ENCODE measurements around the gene KCNQ1OT1.

Gene KCNQ1OT1

GRCh38 chr11:2563213-2564007 lies 136.4 kb downstream of the KCNQ1OT1 start:
- no peak for FAIRE-seq
- DNase-seq (ENCODE audit: insufficient read length, low spot score): no peak

- no peak for FAIRE-seq
- DNase-seq (ENCODE audit: insufficient read length, low spot score): no peak
Observed at GRCh38 chr11:2562890-2563212, 136.9 kb downstream of the KCNQ1OT1 start.

DNA sequence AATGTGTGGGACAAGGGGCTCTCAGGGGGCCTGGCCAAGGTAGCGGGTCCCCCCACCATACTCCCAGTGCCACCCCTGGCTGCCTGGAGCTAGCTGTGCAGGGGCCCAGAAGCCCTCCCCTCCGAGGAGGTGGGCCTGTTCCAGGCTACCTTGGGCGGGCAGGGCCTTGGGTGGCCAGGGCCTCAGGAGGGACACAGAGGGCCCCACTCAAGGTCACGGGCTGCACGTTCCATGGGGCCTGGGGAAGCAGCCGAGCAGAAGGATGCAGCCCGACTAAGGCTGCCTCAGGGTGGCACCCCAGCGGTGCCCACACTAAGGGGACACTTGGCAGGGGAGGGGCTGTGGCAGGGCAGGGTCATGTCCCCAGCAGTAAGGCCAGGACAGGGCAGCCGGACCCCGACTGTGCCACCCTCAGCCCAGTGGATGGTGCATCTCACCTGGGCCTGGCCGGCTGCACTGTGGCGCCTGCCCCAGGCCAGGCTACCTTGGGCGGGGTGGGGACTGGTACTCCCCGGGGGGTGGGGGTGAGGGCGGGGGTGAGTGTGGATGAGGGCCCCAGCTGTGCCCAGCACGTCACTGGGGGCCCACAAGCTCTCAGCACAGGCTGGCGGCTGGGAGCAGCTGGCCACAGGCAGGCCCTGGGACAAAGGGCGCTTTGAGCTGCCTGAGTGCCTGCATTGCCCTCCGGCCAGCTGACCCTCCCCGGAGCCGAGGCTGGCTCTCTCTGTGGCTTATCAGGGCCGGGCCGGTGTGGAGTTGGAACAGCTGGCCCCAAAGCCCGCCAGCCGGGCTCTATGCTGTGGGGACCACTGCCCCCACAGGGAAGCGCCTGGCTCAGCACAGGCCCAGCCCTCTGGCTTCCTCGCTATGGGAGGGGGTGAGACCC lies 137.9 kb downstream of the KCNQ1OT1 start:
- DNase-seq (ENCODE audit: insufficient read length, low spot score) (no peak), FAIRE-seq (no peak)

DNA sequence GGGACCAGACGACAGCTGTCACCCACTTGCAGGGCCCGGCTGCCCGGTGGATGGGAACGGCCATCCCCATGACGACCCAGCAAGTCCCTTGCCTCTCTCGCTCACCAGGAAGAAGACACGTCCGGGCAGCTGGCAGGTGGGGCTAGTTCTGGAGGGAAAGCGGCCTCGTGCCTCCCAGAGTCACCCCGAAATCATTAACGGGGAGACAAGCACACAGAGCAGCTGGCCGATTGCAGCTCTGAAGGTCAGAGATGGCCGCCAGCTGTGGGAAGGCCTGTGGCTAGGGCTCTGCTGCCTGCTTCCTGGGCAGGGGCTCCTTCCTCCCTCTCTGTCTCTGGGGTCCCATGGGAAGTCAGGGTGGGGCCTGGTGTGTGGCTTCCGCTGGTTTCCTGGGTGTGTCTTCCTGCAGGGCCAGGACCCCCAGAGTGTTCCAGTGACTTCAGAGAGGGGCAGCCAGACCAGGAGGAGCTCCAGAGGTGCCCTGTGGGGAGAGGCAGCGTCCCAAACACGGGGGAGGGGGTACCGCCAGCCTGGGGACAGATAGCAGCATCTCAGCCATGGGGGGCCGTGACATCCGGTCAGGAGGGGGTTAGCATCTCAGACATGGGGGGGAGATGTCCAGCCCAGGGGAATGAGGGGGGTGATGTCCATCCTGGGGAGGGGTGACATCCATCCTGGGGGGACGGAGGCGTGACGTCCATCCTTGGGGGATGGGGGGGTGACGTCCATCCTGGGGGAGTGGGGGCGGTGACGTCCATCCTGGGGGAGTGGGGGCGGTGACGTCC lies 140.1 kb downstream of the KCNQ1OT1 start:
- no peak for FAIRE-seq
- no peak for DNase-seq (ENCODE audit: insufficient read length, low spot score)

DNA sequence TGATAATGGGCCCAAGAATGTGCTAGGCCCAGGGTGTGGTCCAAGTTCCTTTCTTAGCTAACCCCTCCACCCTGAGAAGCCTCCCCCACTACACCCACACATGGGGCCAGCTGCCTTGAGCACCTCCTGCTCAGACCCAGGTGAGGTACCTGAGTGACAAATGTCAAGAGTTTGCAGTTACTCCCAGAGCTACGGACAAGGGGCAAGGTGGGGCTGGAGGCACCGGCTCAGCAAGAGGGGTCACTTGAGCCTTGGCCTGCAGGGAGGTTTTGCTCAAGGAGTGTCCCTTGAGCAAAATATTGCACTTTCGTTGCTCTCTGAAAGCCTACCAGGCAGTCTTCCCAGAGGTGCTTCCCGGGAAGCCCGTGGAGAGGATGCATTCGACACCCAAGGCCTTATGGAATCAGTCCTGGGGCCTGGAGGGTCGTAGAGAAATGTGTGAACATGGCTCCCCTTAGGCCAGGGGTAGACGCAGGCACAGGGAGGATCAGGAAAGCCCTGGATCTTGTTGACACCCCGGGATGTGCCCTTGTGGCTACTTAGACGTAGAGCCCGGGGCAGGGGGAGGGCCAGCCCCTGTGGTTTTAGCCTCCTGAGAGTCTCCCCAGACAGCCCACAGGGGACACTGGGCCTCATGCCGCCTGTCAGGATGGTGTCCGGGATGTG lies 140.8 kb downstream of the KCNQ1OT1 start:
- FAIRE-seq (no peak), DNase-seq (ENCODE audit: insufficient read length, low spot score) (no peak)

GRCh38 chr11:2558397-2558796 lies 141.4 kb downstream of the KCNQ1OT1 start:
- DNase-seq (ENCODE audit: insufficient read length, low spot score) (no peak), FAIRE-seq (no peak)

All from HTR-8/SVneo (cell line).